Epithelial cell of esophagus (primary cell): ENCODE data around the gene CREB3L4.
"Not testable (repeated sequence)": the region's sequence is repeated elsewhere in the genome, so short reads cannot be mapped to it uniquely, and the experiment has no call there.

Experiments
- DNase-seq: peaks from one replicate; pipeline ENCODE4 v3.0.0; 2010; ENCODE audit warnings: low read depth
- H3K4me3 ChIP-seq: 2 replicates; pipeline ENCODE4 v1.5.1; 2011; ENCODE audit warnings: mild to moderate bottlenecking, low read length, control low read depth
- CTCF ChIP-seq: IDR thresholded peaks from 2 replicates; pipeline ENCODE4 v1.5.1; 2011; ENCODE audit warnings: low read depth, mild to moderate bottlenecking, low read length, control low read depth, inconsistent platforms; ENCODE audit not compliant: insufficient read depth; ENCODE audit errors: missing control alignments

Gene CREB3L4

GRCh38 chr1:153977250-153978240 is 9.8 kb downstream of the CREB3L4 start, which contains the start of gene JTB:
TSS of gene JTB (minus strand) at chr1:153977674. CDS start at chr1:153977252, 422 bp downstream.
- peak within 1 kb of the TSS; percentile 96 for H3K4me3 ChIP-seq
- TF ChIP-seq CTCF, result no peak
- peak; percentile 88 for DNase-seq

- no peak for TF ChIP-seq CTCF
- H3K4me3 ChIP-seq, result peak overlapping the region; percentile 96
- DNase-seq, result no peak
These were observed 10.7 kb downstream of the CREB3L4 start for GRCh38 chr1:153978274-153978909.

- H3K4me3 ChIP-seq, DNase-seq: not testable (repeated sequence)
These were observed 11.4 kb downstream of the CREB3L4 start for GRCh38 chr1:153979091-153979490.

DNA sequence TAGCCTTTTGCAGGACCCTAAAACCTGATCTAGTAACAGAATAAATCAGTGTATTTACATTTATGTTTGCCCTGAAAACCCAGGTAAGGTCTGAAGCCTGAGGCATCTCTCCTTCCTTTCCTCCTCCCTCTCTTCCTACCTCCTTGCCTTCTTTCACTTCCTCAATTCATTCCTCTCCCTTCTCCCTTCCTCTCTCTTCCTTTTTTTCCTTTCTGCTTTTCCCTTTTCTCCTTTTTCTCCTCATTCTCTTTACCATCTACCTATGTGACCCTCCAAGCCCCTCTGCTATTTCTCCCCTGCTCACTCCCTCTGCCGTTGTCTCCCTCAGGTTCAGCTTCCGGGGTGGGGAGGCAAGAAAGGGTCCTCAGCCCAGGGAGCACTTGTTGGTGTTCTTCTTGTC is 14.0 kb downstream of the CREB3L4 start:
- DNase-seq, H3K4me3 ChIP-seq: not testable (repeated sequence)

DNA sequence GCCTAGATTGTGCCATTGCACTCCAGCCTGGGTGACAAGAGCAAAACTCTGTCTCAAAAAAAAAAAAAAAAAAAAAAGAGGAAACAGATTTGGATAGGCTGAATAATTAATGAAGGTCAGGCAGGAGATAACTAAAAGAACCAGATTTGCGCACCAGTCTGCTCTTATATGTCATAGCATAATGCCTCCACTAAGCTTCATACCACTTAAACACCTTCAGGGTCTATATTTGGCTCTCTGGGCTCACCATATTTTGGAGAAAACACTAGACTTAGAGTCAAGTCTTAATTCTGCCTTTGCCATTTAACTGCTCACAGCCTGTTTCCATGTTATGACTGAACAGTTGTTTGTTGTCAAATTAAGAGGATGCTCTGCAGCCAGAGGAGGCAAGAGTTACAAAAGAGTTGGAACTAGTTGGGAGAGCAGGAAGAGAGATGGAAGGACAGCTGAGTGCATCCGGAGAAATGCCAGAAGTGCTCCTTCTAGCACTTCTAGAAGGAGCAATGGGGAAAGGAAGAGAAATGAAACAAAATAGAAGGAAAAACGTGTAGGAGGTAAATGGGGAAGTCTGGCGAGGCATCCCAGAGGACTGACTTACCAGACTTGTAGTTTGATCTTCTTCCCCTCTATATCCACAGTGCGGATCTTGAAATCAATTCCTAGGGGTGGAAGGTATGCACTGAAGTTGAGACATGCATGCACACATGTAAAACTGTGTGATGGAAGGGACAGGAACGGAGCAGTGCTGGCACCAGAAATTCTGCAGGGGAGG is 16.6 kb downstream of the CREB3L4 start:
- no peak overlapping the region for H3K4me3 ChIP-seq
- no peak for TF ChIP-seq CTCF
- no peak for DNase-seq

DNA sequence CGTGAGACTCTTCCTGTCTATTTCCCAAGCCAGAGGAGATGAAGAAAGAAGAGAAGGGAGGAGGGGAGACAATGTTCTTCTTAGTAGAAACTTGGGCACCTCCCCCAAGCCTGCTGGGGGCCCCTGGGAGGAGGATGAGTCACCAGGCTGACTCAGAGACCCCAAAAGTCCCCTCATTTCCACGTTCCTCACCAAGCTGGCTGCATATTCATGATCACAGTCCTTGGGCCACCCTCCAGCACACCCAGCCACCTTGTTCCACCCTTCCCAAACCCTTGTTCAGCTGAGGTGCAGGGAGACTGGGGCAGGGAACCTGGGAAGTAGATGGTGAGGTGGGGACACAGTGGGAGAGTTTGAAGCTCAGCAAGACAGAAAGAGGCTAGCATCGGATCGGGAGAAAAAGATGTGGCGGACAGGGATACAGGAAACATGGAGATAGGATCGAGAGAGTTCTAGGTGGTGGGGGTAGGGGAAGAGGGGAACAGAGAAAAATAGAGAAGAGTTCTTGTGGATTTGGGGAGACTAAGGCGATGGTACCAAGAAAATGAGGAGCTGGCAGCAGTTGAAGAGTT is 17.7 kb downstream of the CREB3L4 start:
- TF ChIP-seq CTCF, result no peak
- no peak for DNase-seq
- peak overlapping the region; percentile 63 for H3K4me3 ChIP-seq

GRCh38 chr1:153985941-153986761 is 18.4 kb downstream of the CREB3L4 start, which contains the start of gene RAB13:
TSS of gene RAB13 (minus strand) at chr1:153986339. CDS start at chr1:153986236, 103 bp downstream.
- peak; percentile 89 for DNase-seq
- peak within 1 kb of the TSS; percentile 63 for H3K4me3 ChIP-seq
- TF ChIP-seq CTCF, result no peak
